Stimulated activated CD4-positive, alpha-beta T cell treated with anti-CD3 and anti-CD28 coated beads, TNF-alpha, amount 100 ng/mL, for 4 hours (primary cell): Measurements from ENCODE around the gene TMEM223.
A peak's percentile ranks its signal among the peaks of the same experiment; 100 is the strongest.
"Not testable (repeated sequence)": the region's sequence is repeated elsewhere in the genome, so short reads cannot be mapped to it uniquely, and the experiment has no call there.

Source experiments
- DNase-seq, 3 experiments: peaks; one replicate each; pipeline ENCODE4 v3.0.0-alpha.2; 2020; ENCODE audit warnings: low read depth in 3 of 3

The TMEM223 gene

DNA sequence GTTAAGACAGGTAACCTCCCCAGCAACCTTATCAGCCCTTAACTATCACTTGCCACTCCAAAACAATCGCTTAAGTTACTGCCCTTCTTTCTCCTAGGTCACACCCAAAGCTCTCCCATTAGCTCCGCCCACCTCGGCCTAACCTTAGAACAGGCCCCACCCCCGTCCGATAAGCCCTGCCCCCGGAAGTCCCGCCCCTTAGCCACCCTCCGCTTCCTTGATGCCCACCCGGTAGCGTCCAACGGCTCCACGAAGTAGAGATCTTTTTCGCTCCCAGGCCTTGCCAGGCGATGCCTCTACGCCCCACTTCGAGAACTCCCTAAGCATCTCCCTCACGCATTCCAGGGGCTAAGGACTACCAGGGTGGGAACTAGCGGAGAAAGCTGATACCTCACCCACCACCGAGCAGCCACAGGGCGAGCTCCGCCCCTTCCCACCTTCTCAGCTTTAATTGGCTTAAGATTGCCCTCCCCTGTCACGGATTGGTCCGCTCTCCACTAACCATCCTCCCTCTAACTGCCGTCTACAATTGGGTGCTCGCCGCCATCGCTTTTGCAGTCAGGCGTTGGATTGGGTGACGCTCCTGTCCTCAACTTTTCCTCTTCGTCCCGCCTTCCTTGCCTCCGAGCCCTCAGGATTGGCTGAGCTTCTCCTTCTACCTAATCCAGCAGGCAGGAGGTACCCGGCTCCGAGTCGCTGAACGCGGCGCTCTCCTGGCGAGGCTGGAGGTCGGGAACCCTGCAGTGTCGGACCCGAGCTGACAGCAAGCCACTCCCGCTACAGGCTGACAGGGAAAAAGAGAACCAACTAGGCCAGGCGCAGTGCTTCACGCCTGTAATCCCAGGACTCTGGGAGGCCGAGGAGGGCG, 37.8 kb downstream of the TMEM223 start, which contains the start of gene ZBTB3:
TSS of gene ZBTB3 (minus strand) at position 425 of the 868 bp plus-strand sequence. CDS start 496 bp downstream, outside the sequence.
- peak; percentile 94 to 96 (median 94) for DNase-seq

DNA sequence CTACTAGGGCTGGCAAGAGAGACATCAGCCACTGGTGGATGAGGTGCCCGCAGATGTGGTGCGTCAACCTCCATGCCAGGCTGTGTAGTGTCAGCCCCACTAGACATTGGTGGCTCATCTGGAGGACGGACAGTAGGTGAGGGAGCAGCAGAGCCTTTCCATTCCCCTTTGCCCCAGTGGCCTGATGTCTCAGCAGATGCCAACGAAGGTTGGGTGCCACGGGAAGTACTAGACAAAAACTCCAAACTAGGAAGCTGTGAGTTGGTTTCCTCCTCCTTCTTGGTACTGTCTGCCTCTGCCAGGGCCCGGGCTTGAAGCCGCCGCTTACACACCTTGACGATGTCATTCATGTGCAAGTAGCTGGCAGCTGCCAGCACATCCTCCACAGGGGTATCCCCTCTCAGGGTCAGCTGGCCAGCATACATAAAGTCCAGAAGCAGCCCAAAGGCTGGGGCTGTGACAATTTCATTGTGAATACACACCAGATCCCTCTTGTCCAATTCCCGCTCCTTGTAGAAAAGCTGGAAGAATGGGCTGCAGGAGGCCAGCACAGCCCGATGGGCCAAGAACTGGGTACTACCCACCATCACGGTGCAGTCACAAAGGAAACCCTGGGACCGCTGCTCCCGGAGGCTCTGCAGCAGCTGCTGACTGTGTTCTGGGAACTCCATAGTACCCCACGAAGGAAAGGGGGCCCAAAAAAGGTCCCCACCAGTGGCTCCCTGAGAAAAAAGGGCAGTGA, 38.6 kb downstream of the TMEM223 start:
- no peak for DNase-seq

DNA sequence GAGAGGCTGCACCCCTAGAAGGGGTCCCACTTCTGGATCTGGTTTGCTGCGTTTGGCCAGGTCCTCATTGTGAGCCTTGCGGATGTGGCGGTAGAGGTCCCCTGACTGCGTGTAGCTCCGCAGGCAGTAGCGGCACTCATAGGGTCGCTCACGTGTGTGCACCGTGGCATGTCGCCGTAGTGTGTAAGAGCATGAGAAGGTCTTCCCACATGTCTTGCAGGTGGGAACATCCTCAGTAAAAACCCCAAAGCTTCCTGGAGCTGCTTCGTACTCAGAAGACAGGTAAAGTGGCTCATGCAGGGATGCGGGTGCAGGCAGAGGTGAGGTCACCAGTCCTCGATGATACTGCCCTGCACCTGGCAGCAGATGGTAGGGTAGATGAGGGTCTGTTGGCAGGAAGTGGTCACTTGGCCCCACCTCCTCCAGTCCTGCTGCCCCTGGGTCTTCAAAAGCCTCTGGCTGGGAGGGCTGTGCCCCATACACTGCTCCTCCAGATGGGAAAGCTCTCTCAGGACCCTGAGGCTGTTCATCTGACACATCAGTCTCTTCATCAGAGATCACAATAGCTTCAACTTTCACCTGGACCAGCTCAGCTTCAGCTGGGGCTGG, 39.5 kb downstream of the TMEM223 start:
- no peak for DNase-seq

DNA sequence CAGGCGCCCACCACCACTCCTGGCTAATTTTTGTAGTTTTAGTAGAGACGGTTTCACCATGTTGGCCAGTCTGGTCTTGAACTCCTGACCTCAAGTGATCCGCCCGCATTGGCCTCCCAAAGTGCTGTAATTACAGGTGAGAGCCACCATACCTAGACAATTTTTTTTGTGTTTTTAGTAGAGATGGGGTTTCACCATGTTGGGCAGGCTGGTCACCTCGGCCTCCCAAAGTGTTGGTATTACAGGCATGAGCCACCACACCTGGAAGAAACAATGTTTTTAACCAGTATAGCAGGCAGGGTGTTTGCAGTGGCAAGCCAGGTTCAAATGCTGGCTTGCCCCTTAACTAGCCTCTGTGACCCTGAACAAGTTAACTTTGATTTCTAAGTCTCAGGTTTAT, 41.9 kb downstream of the TMEM223 start:
- not testable (repeated sequence) for DNase-seq

DNA sequence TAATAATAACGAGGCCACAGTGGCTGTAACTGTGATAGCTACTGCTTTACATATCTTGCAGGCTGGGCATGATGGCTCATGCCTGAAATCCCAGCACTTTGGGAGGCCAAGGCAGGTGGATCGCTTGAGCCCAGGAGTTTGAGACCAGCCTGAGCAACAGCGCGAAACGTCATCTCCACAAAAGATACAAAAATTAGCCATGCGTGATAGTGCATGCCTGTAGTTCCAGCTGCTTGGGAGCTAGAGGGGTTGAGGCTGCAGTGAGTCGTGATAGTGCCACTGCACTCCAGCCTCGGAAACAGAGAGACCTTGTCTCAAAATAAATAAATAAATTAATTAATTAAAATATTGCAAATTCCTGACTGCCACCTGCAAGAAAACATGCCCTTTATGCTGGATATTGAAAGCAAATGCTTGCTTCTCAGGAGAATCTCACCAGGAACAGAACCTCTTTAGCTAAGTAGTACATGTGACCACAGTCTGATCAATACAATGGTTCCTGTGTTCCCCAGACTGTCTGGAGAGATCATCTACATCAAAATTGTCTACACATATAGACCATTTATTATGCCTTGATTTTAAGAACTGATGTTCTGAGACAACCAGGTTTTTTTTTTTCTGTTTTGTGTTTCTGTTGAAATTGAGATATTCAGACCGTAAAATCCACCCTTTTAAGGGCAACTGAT, 44.2 kb downstream of the TMEM223 start:
- no peak for DNase-seq
